ENCODE data around the gene TWIST2.

- TF ChIP-seq EP300 (IDR thresholded peaks at IDR 0.05) (no peak), POLR2A (IDR thresholded peaks at IDR 0.05) (no peak), POLR2AphosphoS5 (IDR thresholded peaks at IDR 0.05) (no peak)
- TF ChIP-seq, protein P1, sequence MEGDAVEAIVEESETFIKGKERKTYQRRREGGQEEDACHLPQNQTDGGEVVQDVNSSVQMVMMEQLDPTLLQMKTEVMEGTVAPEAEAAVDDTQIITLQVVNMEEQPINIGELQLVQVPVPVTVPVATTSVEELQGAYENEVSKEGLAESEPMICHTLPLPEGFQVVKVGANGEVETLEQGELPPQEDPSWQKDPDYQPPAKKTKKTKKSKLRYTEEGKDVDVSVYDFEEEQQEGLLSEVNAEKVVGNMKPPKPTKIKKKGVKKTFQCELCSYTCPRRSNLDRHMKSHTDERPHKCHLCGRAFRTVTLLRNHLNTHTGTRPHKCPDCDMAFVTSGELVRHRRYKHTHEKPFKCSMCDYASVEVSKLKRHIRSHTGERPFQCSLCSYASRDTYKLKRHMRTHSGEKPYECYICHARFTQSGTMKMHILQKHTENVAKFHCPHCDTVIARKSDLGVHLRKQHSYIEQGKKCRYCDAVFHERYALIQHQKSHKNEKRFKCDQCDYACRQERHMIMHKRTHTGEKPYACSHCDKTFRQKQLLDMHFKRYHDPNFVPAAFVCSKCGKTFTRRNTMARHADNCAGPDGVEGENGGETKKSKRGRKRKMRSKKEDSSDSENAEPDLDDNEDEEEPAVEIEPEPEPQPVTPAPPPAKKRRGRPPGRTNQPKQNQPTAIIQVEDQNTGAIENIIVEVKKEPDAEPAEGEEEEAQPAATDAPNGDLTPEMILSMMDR (IDR thresholded peaks at IDR 0.05) = no peak
These were observed 37.0 kb downstream of the TWIST2 start for GRCh38 chr2:238884812-238885408.

Data from stomach (tissue), 4 donors.